GM21526 (cell line): Measurements from ENCODE around the gene RRN3.
"Not testable (repeated sequence)": the region's sequence is repeated elsewhere in the genome, so short reads cannot be mapped to it uniquely, and the experiment has no call there.

ENCODE experiments used
- ATAC-seq: cut with Tn5 transposase; IDR thresholded peaks from one replicate; pipeline ENCODE4 v1.9.1; 2021; ENCODE audit warnings: moderate library complexity; ENCODE audit not compliant: unreplicated experiment, low FRiP score

RRN3 gene

DNA sequence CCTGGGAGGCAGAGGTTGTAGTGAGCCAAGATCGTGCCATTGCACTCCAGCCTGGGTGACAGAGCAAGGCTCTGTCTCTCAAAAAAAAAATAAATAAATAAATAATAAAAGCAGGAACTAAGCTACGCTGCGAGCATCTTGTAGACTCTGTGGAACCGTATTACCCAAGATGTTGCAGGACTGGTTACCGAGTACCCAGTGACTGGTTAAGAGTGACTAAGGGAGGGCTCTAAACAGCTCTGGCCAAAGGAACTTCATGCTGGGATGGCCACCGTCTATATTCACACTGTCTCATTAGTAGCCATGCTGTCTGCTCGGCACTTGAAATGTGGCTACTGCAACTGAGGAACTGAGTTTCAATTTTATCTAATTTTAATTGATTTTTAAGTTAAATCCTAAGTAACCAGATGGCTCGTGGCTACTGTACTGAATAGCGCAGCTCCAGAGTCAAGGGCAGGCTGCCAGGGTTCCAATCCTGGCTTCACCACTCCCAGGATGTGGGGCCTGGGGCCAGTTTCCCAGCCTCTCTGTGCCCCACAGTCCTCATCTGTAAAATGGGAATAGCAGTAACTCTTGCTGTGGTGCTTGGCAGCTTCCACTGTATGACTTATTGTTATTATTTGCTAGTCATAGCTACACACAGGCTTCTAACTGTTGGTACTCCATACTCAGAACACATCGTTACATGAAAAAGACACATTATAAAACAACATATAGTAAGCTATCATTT, 41.2 kb downstream of the RRN3 start:
- ATAC-seq: no peak

DNA sequence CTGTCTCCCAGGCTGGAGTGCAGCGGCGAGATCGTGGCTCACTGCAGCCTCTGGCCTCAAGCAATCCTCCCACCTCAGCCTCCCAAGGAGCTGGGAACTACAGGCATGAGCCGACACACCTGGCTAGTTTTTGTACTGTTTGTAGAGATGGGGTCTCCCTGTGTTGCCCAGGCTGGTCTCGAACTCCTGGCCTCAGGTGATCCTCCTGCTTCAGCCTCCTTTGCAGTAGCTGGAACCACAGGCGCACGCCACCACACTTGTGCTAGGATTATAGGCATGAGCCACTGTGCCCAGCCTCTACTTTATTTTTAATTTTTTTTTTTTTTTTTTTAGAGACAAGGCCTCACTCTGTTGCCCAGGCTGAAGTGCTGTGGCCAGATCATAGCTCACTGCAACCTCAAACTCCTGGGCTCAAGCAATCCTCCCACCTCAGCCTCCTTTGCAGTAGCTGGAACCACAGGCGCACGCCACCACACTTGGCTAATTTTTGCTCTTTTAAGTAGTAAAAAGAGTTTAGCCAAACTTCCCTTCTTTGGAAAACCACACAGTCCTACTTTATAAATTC, 42.6 kb downstream of the RRN3 start:
- ATAC-seq: no peak

DNA sequence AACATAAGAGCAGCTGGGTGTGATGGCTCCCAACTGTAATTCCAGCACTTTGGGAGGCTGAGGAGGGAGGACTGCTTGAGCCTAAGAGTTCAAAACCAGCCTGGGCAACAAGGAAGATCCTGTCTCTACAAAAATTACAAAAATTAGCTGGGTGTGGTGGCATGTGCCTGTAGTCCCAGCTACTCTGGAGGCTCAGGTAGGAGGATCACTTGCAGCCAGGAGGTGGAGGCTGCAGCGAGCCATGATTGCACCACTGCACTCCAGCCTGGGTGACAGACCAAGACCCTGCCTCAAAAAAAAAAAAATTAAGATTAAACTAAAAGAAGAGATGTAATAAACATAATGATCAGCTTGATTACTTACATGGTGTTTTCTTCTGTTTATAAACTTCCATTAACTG, 43.6 kb downstream of the RRN3 start:
- ATAC-seq: not testable (repeated sequence)

DNA sequence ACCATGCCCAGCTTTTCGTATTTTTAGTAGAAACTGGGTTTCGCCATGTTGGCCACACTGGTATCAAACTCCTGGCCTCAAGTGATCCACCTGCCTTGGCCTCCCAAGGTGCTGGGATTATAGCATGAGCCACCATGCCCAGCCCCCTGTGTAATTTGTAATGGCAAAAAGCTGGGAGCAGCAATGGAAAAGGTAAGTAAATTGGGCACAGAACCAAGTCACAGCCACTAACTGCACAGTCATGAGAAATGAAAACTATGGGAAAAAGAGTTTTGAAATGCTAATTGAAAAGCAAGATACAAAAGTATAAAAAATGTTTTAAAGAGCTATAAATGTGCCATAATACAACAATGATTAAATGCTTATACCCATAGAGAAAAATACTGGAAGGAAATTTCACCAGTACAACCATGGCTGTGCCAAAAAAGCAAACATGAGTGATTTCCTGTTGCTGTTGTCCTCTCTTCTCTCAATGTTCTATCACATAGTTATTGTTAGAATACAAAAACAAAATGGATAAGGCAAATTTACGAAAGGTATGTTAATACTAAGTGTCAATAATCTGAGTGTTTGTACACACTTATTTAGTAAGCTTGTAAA, 44.4 kb downstream of the RRN3 start:
- ATAC-seq: no peak

DNA sequence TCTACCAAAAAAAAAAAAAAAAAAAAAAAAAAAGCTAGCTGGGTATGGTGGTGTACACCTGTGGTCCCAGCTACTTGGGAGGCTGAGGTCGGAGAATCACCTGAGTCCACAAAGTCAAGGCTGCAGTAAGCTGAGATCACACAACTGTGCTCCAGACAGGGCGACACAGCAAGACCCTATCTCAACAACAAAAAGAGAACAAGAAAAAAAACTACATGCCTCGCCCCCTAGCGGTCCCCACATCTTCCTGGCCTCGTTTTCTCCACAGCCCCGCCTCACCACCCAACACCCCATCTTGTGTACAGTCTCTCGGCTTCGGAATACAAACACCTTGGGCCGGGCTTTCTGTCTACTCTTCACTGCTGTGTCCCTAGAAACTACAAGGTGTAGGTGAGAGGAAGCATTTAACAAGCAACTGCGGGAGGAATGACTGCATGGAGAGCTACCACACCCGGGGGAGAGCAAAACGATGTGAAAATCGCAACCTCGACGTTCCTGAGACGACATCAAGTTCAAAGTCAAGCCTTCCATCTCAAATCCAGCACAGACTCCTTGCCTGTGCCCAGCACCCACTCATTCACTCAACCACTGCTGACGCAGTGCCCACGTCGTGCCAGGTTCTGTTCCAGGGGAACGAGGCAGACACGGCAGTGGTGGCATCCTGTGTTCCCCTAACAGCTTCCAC, 47.2 kb downstream of the RRN3 start:
- no peak for ATAC-seq

DNA sequence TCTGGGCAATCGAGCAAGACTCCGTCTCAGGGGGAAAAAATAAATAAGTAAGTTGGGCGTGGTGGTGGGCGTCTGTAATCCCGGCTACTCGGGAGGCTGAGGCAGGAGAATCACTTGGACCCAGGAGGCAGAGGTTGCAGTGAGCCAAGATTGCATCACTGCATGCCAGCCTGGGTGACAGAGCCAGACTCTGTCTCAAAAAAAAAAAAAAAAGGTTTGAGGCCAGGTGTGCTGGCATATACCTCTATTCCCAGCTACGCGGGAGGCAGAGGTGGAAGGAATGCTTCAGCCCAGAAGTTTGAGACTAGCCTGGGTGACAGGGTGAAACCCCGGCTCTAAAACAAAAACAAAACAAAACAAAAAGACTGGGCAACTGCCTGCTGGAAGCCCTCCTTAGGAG, 48.8 kb downstream of the RRN3 start:
- ATAC-seq: not testable (repeated sequence)

DNA sequence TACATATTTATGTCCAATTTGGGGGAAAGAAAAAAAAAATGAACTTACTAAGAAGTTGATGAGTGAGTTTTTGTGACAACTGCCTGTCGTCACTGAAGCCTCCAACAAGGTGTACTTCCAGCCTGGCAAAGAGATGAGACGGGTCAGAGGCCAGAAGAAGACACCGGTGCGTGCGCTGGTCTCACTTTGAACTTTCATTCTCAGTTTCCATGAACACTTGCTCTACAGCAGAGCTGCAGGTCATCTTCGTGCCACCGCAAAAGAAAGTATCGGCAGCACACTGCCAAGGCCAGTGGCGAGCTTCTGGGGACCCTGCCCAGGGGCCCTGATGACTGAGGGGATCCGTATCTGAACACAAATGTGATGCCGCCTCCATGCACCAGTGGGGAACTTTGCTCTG, 49.8 kb downstream of the RRN3 start:
- no peak for ATAC-seq

DNA sequence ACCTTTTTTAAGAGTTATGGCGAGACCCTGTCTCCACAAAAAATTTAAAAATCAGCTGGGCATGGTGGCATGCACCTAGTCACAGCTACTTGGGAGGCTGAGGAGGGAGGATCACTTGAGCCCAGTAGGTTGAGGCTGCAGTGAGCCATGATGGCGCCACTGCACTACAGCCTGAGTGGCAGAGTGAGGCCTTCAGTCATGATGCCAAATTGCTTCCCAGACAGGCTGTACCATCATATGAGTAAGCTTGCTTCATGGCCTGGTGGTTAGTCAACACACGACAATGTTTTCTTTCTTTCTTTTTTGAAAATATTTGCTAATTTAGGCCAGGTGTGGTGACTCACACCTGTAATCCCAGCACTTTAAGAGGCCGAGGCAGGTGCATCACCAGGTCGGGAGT, 50.7 kb downstream of the RRN3 start:
- no peak for ATAC-seq

DNA sequence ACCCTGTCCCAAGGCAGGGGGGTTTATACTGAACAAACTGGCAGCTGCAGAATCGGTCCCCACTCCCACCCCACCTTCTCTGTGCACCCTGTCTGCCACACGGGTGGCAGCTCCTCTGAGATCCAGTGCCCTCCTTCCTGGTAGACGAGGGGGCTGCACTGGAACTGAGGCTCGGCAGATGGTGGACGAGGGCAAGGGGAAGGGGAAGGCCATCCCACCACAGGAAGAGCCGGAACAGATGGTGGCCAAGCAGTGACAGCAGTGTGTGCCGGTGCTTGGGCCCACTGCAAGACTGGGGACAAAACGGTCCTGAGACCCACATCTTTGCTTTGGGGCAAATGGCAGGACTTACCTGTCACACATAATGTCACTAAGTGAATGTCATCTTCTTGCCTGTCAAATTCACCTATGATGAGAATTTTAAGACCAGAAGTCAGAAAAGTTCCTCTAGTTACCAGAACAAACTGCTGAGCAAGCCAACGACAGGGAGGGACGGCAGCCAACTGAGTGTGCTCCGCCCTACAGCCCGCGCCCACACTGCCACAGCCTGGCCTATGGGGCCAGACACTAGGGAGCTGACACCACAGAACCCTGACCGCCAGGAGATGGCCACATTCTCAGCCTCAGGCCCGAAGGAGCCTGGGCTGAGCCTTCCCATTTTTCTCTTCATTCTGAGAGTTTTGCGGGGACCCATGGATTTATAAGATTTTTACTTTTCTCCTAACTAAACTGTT, 52.6 kb downstream of the RRN3 start:
- ATAC-seq: no peak

DNA sequence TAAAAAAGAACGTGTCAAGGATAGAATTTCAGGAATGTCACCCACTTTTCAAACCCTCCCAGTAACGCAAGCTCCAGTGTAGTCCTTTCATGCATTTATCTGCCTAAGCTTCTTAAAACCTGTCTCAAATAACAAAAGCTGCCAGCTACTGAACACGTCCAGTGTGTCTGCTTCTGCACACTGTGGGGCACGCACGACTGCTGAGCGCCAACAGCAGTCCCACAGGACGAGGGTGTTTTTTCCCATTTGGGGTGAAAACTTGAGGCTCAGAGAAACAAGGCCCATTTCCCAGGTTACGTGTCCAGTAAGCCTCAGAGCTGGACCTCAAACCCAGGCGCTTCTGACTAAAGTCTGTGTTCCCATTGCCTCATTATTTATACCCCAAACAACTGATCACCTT, 55.4 kb downstream of the RRN3 start:
- no peak for ATAC-seq

DNA sequence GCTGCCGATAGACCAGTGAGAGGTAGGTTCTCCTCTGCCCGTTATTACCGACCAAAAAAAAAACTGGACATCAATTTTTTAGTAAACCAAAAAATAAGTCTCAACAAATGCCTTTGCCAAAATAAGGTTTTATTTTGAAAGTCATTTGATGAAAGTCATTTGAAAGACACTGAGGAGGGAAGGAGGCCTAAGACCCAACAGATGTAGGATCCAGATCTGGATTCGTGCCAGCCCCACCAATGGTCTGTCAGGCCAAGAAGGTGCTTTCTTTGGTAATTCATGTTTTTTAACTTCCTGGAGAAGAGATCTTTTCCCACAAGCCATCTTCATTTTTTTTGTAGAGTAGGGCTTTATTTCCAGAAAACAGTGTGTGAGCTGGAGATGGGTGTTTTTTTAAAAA, 56.3 kb downstream of the RRN3 start:
- ATAC-seq: no peak

DNA sequence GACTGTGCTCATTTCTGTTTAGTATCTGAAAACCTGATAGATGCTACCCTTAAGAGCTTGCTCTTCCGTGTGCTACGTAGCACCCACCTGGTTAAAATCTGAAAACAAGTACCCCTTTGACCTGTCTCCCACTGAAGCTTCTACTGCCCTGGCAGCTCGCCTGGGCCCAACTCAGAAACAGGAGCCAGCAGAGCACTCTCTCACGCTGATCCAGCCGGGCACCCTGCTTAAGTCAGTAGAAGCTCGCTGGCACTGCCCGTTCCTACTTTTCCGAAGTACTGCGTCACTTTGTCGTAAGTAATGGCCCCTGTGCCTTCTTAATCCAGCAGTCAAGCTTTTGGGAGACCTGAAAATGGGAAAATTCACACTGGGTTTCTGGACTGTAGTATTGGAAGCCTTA, 57.1 kb downstream of the RRN3 start:
- ATAC-seq: no peak

DNA sequence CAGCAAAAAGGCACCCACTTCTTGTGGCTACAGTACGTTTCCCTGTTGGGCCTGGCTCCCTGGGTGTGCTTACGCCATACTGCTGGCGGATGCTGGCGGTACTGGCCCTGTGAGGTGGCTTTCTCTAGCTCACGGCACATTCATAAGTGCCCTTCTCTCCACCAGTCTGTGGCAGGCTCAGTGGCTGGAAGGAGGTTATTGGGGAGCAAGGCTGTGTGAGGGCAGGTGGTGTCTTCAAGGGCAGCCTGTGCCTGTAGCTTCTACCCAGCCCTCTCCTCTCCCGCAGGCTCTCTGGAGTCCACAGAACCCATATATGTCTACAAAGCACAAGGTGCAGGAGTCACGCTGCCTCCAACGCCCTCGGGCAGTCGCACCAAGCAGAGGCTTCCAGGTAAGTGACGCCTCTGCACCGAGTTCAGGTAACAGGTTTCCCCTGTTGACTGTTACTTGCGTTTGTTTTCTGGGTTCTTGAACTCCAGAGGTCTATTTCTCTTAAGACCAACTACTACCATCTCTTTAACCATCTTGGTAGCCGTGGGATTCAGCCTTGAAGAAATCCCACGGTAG, 58.8 kb downstream of the RRN3 start:
- no peak for ATAC-seq

DNA sequence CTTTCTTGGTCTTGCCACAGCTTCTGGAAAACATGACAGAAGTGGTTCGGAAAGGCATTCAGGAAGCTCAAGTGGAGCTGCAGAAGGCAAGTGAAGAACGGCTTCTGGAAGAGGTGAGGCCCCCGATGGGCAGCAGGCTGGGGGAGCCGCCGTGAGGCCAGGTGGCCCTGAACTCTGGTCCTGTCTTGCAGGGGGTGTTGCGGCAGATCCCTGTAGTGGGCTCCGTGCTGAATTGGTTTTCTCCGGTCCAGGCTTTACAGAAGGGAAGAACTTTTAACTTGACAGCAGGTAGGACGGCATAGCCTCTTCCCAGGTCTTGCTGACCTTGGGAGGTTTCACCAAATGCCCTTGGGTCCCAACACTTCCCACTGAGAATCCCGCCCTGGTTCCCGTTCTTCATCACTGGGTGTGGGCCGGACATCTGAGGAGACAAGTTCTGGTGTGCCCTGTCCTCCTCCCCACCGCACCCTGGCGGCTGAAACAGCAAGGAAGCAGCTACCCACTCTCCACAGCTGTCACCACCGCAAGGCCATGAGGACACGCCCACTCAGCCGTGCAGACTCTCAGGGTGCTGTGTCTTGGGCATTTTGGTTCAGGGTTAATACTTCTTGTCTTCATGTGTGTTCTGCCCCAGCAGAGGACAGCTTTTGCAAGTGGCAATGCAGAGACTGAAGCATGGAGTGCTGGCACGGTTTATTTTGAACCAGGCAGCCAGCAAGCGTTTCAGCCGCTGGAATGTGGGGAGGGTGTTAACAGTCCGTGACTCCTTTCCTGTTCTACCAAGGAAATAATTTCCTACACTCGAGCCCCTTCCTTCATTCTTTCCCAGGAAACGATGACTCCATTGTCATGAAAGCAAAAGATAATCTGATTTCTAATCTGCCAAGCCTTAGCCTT, 59.6 kb downstream of the RRN3 start:
- ATAC-seq: no peak

DNA sequence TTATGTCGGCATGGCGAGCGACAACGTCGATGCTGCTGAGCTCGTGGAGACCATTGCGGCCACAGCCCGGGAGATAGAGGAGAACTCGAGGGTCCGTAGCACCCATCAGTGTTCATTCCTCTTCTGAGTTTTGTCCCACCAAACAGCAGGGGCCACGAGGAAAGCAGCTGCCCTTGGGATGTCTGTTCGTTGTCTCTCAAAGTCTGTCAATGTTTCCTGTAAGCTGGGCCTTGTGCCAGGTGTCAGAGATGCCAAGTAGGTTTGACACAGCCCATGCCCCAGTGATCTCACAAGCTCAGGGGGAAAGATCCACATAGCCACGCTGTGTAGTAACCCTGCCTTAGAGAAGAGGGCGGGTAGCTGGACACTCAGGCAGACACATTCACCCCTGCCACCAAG, 60.8 kb downstream of the RRN3 start:
- no peak for ATAC-seq

DNA sequence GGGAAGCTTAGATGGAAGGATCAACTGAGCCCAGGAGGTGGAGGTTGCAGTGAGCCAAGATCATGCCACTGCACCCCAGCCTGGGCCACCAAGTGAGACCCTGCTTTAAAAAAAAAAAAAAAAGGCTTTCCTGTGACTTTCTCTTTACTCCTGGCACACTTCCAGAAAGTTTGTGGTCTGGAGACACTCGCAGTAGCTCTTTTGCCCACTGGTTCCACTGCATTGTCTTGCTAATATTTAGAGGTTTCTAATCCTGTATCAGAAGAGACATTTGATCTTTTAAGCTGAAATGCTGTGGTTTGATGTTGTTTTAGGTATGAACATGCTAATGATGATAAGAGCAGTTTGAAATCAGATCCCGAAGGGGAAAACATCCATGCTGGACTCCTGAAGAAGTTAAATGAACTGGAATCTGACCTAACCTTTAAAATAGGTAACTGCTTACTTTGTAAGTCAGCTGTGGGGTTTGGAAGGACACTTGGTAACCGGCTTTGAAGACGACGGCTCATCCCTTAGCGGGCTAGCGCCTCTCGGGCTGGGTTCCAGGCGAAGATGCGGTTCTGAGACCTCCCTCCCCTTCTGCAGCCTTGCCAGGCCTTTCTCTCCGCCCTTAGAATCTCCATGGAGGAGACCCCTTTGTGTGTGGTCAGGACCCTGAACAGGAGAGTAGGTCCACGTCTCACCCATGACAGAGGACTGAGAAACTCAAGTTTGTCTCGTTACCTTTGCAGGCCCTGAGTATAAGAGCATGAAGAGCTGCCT, 61.3 kb downstream of the RRN3 start:
- ATAC-seq: no peak

DNA sequence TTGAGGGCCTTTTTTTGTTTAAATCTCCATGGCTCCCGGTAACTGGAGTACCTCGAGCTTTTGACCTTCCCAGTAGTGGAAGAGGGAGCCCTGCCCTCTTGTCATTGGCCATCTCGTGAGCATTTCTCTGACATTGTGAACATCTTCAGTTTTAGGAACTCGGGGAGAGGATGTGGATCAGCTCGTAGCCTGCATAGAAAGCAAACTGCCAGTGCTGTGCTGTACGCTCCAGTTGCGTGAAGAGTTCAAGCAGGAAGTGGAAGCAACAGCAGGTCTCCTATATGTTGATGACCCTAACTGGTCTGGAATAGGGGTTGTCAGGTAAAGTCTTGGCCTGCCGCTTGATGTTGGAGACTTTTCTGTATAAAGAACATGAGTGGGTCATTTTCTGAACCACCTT, 62.5 kb downstream of the RRN3 start:
- ATAC-seq: no peak

DNA sequence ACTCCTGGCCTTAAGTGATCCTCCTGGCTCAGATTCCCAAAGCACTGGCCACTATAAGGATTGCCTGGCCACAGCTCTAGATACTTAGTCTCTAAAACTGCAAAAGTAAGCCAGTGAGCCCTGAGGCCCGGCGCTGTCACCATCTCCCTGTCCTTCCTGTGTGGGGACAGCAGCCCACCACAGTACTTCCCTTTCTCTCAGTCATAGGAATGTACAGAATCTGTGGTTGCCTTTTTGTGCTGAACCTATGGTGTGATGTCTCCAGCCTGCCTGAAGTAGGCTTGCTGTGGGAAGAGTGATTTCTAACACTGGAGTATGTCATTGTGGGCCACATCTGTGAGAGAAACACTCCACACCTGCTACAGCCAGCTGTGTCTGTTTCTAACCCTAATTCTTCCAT, 62.9 kb downstream of the RRN3 start:
- ATAC-seq: no peak

DNA sequence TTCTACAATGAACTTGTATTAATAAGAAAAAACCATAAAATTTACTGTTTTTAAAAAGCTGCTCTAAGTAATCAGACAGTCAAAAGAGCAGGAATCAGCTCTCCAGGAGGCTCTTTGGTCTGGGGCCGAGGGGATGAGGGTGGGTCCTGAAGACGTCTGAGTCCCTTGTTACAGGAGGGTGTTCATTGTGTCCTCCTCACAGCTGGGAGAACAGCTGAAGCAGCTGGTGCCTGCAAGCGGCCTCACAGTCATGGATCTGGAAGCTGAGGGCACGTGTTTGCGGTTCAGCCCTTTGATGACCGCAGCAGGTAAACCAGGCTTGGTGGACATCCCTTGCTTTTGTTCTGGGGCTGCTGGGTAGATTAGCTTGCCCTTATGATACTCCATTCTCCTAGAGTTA, 64.3 kb downstream of the RRN3 start:
- ATAC-seq: not testable (repeated sequence)
